SU-DHL-6 (cell line): ENCODE data around the gene SMIM8.

Source experiments
- EZH2phosphoT487 ChIP-seq: fragments of 200-600 bp; sonication (generic), shearing (Covaris generic); conservative IDR thresholded peaks from 2 replicates; pipeline ENCODE4 v1.6.1; 2018; ENCODE audit warnings: mild to moderate bottlenecking, antibody characterized with exemption, low read length, moderate library complexity, mixed read lengths
- TF ChIP-seq, protein P1 (sequence below): fragments of 200-600 bp; sonication (generic); IDR thresholded peaks from one replicate; pipeline ENCODE4 v1.5.1; 2017; ENCODE audit warnings: antibody characterized with exemption, mild to moderate bottlenecking, low read length, moderate library complexity; ENCODE audit not compliant: insufficient read depth, poor library complexity, severe bottlenecking

DNA sequence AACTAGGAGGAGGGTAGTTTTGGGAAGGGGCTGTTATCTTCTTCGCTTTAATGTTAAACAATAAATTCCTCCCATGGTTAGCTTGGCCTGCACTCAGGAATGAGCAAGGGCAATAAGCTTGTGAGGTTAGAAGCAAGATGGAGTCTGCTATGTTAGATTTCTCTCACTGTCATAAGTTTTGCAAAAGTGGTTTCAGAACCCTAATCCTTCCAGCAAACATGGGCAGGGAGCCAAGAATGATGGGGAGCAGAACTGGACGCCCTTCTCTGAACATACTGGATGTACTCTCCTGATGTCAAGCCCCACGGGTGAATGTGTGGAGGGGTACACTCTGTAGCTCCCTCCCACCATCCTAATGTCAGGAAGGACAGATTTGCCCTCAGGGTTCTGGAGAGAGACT is 44.5 kb downstream of the SMIM8 start:
- TF ChIP-seq, protein P1, sequence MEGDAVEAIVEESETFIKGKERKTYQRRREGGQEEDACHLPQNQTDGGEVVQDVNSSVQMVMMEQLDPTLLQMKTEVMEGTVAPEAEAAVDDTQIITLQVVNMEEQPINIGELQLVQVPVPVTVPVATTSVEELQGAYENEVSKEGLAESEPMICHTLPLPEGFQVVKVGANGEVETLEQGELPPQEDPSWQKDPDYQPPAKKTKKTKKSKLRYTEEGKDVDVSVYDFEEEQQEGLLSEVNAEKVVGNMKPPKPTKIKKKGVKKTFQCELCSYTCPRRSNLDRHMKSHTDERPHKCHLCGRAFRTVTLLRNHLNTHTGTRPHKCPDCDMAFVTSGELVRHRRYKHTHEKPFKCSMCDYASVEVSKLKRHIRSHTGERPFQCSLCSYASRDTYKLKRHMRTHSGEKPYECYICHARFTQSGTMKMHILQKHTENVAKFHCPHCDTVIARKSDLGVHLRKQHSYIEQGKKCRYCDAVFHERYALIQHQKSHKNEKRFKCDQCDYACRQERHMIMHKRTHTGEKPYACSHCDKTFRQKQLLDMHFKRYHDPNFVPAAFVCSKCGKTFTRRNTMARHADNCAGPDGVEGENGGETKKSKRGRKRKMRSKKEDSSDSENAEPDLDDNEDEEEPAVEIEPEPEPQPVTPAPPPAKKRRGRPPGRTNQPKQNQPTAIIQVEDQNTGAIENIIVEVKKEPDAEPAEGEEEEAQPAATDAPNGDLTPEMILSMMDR: no peak
- TF ChIP-seq EZH2phosphoT487: no peak
